ENCODE measurements around the gene CKAP5.
"Not testable (repeated sequence)": the region's sequence is repeated elsewhere in the genome, so short reads cannot be mapped to it uniquely, and the experiment has no call there.

Gene CKAP5

GRCh38 chr11:46709351-46709750 is 136.7 kb downstream of the CKAP5 start:
- not testable (repeated sequence) for H3K4me1 ChIP-seq (ENCODE audit: control insufficient read depth, low read depth, low read length); H3K27ac ChIP-seq (ENCODE audit: low read length); H3K9ac ChIP-seq (ENCODE audit: low read length); H3K9me3 ChIP-seq (ENCODE audit: control insufficient read depth, low read depth, low read length); H3K27me3 ChIP-seq (ENCODE audit: control insufficient read depth, insufficient read depth, low read length); H3K4me3 ChIP-seq (ENCODE audit: low read length)
- H3K36me3 ChIP-seq (ENCODE audit: control insufficient read depth, low read depth, low read length), result peaks cover 22% of the 10 kb centered on the region

- H3K4me3 ChIP-seq (ENCODE audit: low read length), result no peak overlapping the region
- H3K9ac ChIP-seq (ENCODE audit: low read length), result no peak overlapping the region
- no peak overlapping the region for H3K27ac ChIP-seq (ENCODE audit: low read length)
- H3K9me3 ChIP-seq (ENCODE audit: control insufficient read depth, low read depth, low read length), result no peaks in the 10 kb centered on the region
- H3K36me3 ChIP-seq (ENCODE audit: control insufficient read depth, low read depth, low read length), result peaks cover 41% of the 10 kb centered on the region
- H3K4me1 ChIP-seq (ENCODE audit: control insufficient read depth, low read depth, low read length), result no peaks in the 10 kb centered on the region
- no peaks in the 10 kb centered on the region for H3K27me3 ChIP-seq (ENCODE audit: control insufficient read depth, insufficient read depth, low read length)
These were observed 139.2 kb downstream of the CKAP5 start for GRCh38 chr11:46706886-46707285.

- Histone ChIP-seq H3K9me3 (ENCODE audit: control insufficient read depth, low read depth, low read length) (no peaks in the 10 kb centered on the region), H3K27me3 (ENCODE audit: control insufficient read depth, insufficient read depth, low read length) (no peaks in the 10 kb centered on the region), H3K4me3 (ENCODE audit: low read length) (no peak overlapping the region), H3K36me3 (ENCODE audit: control insufficient read depth, low read depth, low read length) (peaks cover 41% of the 10 kb centered on the region), H3K27ac (ENCODE audit: low read length) (no peak overlapping the region), H3K9ac (ENCODE audit: low read length) (no peak overlapping the region), H3K4me1 (ENCODE audit: control insufficient read depth, low read depth, low read length) (no peaks in the 10 kb centered on the region)
These were observed 140.9 kb downstream of the CKAP5 start for GRCh38 chr11:46705070-46705688.

- peak overlapping the region; percentile 93 for H3K27ac ChIP-seq (ENCODE audit: low read length)
These were observed 144.9 kb downstream of the CKAP5 start for GRCh38 chr11:46701078-46701654.

GRCh38 chr11:46700241-46701077 is 145.6 kb downstream of the CKAP5 start, which contains the start of the genes ARHGAP1 and ZNF408:
Gene ARHGAP1, minus strand, starts transcription at chr11:46700619. Its CDS starts 4,512 bp downstream, at chr11:46696107.
Gene ZNF408, plus strand, starts transcription at chr11:46701031. Its CDS starts 17 bp downstream, at chr11:46701048.
- no peaks in the 10 kb centered on the region for H3K4me1 ChIP-seq (ENCODE audit: control insufficient read depth, low read depth, low read length)
- H3K36me3 ChIP-seq (ENCODE audit: control insufficient read depth, low read depth, low read length), result peaks cover 30% of the 10 kb centered on the region
- no peaks in the 10 kb centered on the region for H3K27me3 ChIP-seq (ENCODE audit: control insufficient read depth, insufficient read depth, low read length)
- H3K9ac ChIP-seq (ENCODE audit: low read length), result peak within 1 kb of the TSS; percentile 83
- H3K27ac ChIP-seq (ENCODE audit: low read length), result peak within 1 kb of the TSS; percentile 93
- no peaks in the 10 kb centered on the region for H3K9me3 ChIP-seq (ENCODE audit: control insufficient read depth, low read depth, low read length)
- peak within 1 kb of the TSS; percentile 70 for H3K4me3 ChIP-seq (ENCODE audit: low read length)

More at GRCh38 chr11:46701078-46701654, 144.9 kb downstream of the CKAP5 start:
- Histone ChIP-seq H3K4me1 (ENCODE audit: control insufficient read depth, low read depth, low read length) (no peaks in the 10 kb centered on the region), H3K9me3 (ENCODE audit: control insufficient read depth, low read depth, low read length) (no peaks in the 10 kb centered on the region), H3K4me3 (ENCODE audit: low read length) (peak overlapping the region; percentile 70), H3K27me3 (ENCODE audit: control insufficient read depth, insufficient read depth, low read length) (no peaks in the 10 kb centered on the region), H3K36me3 (ENCODE audit: control insufficient read depth, low read depth, low read length) (peaks cover 35% of the 10 kb centered on the region), H3K9ac (ENCODE audit: low read length) (peak overlapping the region; percentile 83)

GRCh38 chr11:46698597-46698996 is 147.5 kb downstream of the CKAP5 start:
- Histone ChIP-seq H3K4me1 (ENCODE audit: control insufficient read depth, low read depth, low read length) (no peaks in the 10 kb centered on the region), H3K4me3 (ENCODE audit: low read length) (no peak overlapping the region)

GRCh38 chr11:46697723-46698122 is 148.4 kb downstream of the CKAP5 start:
- Histone ChIP-seq H3K4me1 (ENCODE audit: control insufficient read depth, low read depth, low read length) (no peaks in the 10 kb centered on the region), H3K9me3 (ENCODE audit: control insufficient read depth, low read depth, low read length) (no peaks in the 10 kb centered on the region), H3K9ac (ENCODE audit: low read length) (no peak overlapping the region), H3K27ac (ENCODE audit: low read length) (no peak overlapping the region), H3K36me3 (ENCODE audit: control insufficient read depth, low read depth, low read length) (peaks cover 12% of the 10 kb centered on the region), H3K27me3 (ENCODE audit: control insufficient read depth, insufficient read depth, low read length) (no peaks in the 10 kb centered on the region), H3K4me3 (ENCODE audit: low read length) (no peak overlapping the region)

More at GRCh38 chr11:46698597-46698996, 147.5 kb downstream of the CKAP5 start:
- Histone ChIP-seq H3K27ac (ENCODE audit: low read length) (no peak overlapping the region), H3K9ac (ENCODE audit: low read length) (no peak overlapping the region), H3K9me3 (ENCODE audit: control insufficient read depth, low read depth, low read length) (no peaks in the 10 kb centered on the region), H3K27me3 (ENCODE audit: control insufficient read depth, insufficient read depth, low read length) (no peaks in the 10 kb centered on the region), H3K36me3 (ENCODE audit: control insufficient read depth, low read depth, low read length) (peaks cover 20% of the 10 kb centered on the region)

GRCh38 chr11:46697303-46697702 is 148.8 kb downstream of the CKAP5 start:
- no peak overlapping the region for H3K27ac ChIP-seq (ENCODE audit: low read length)
- no peaks in the 10 kb centered on the region for H3K4me1 ChIP-seq (ENCODE audit: control insufficient read depth, low read depth, low read length)
- no peak overlapping the region for H3K9ac ChIP-seq (ENCODE audit: low read length)
- H3K27me3 ChIP-seq (ENCODE audit: control insufficient read depth, insufficient read depth, low read length), result no peaks in the 10 kb centered on the region
- peaks cover 8% of the 10 kb centered on the region for H3K36me3 ChIP-seq (ENCODE audit: control insufficient read depth, low read depth, low read length)
- H3K4me3 ChIP-seq (ENCODE audit: low read length), result no peak overlapping the region
- H3K9me3 ChIP-seq (ENCODE audit: control insufficient read depth, low read depth, low read length), result no peaks in the 10 kb centered on the region

GRCh38 chr11:46696212-46696558 is 149.9 kb downstream of the CKAP5 start:
- Histone ChIP-seq H3K27ac (ENCODE audit: low read length) (no peak overlapping the region), H3K9me3 (ENCODE audit: control insufficient read depth, low read depth, low read length) (no peaks in the 10 kb centered on the region), H3K4me1 (ENCODE audit: control insufficient read depth, low read depth, low read length) (no peaks in the 10 kb centered on the region), H3K9ac (ENCODE audit: low read length) (no peak overlapping the region), H3K36me3 (ENCODE audit: control insufficient read depth, low read depth, low read length) (peaks cover 8% of the 10 kb centered on the region), H3K4me3 (ENCODE audit: low read length) (no peak overlapping the region), H3K27me3 (ENCODE audit: control insufficient read depth, insufficient read depth, low read length) (no peaks in the 10 kb centered on the region)

GRCh38 chr11:46695345-46696211 is 150.5 kb downstream of the CKAP5 start:
- Histone ChIP-seq H3K36me3 (ENCODE audit: control insufficient read depth, low read depth, low read length) (peaks cover 8% of the 10 kb centered on the region), H3K9ac (ENCODE audit: low read length) (no peak overlapping the region)

GRCh38 chr11:46694607-46695006 is 151.5 kb downstream of the CKAP5 start:
- no peak overlapping the region for H3K4me3 ChIP-seq (ENCODE audit: low read length)

More at GRCh38 chr11:46695345-46696211, 150.5 kb downstream of the CKAP5 start:
- Histone ChIP-seq H3K27me3 (ENCODE audit: control insufficient read depth, insufficient read depth, low read length) (no peaks in the 10 kb centered on the region), H3K4me1 (ENCODE audit: control insufficient read depth, low read depth, low read length) (no peaks in the 10 kb centered on the region), H3K9me3 (ENCODE audit: control insufficient read depth, low read depth, low read length) (no peaks in the 10 kb centered on the region), H3K4me3 (ENCODE audit: low read length) (no peak overlapping the region), H3K27ac (ENCODE audit: low read length) (no peak overlapping the region)

More at GRCh38 chr11:46694607-46695006, 151.5 kb downstream of the CKAP5 start:
- Histone ChIP-seq H3K36me3 (ENCODE audit: control insufficient read depth, low read depth, low read length) (peaks cover 8% of the 10 kb centered on the region), H3K9me3 (ENCODE audit: control insufficient read depth, low read depth, low read length) (no peaks in the 10 kb centered on the region), H3K4me1 (ENCODE audit: control insufficient read depth, low read depth, low read length) (no peaks in the 10 kb centered on the region), H3K9ac (ENCODE audit: low read length) (no peak overlapping the region), H3K27ac (ENCODE audit: low read length) (no peak overlapping the region), H3K27me3 (ENCODE audit: control insufficient read depth, insufficient read depth, low read length) (no peaks in the 10 kb centered on the region)

Data from iPS-18a (cell line).